Parathyroid adenoma (tissue), 2 donors: ENCODE results near the gene TBC1D22A.

ENCODE experiments used
- H2AFZ ChIP-seq: fragments of 300-600 bp; sonication (generic); one replicate; pipeline ENCODE4 v1.7.0; 2017; ENCODE audit warnings: antibody characterized with exemption, mild to moderate bottlenecking
- H3K27ac ChIP-seq: fragments of 300-600 bp; sonication (generic); one replicate; pipeline ENCODE4 v1.7.0; 2017
- H3K27me3 ChIP-seq: fragments of 300-600 bp; sonication (generic); one replicate; pipeline ENCODE4 v1.7.0; 2017; ENCODE audit warnings: low read length; ENCODE audit not compliant: control insufficient read depth, insufficient read depth
- H3K36me3 ChIP-seq: fragments of 300-600 bp; sonication (generic); one replicate; pipeline ENCODE4 v1.7.0; 2017; ENCODE audit warnings: low read length; ENCODE audit not compliant: control insufficient read depth, insufficient read depth
- H3K4me1 ChIP-seq: fragments of 300-600 bp; sonication (generic); one replicate; pipeline ENCODE4 v1.7.0; 2017; ENCODE audit warnings: control low read depth
- H3K4me2 ChIP-seq: fragments of 300-600 bp; sonication (generic); one replicate; pipeline ENCODE4 v1.7.0; 2017; ENCODE audit warnings: low read length
- H3K4me3 ChIP-seq: fragments of 300-600 bp; sonication (generic); one replicate; pipeline ENCODE4 v1.7.0; 2017; ENCODE audit warnings: low read depth, low read length
- H3K79me2 ChIP-seq: fragments of 300-600 bp; sonication (generic); one replicate; pipeline ENCODE4 v1.7.0; 2017; ENCODE audit warnings: control low read depth
- H3K9ac ChIP-seq: fragments of 300-600 bp; sonication (generic); one replicate; pipeline ENCODE4 v1.7.0; 2017; ENCODE audit warnings: mild to moderate bottlenecking
- H3K9me3 ChIP-seq: fragments of 300-600 bp; sonication (generic); one replicate; pipeline ENCODE4 v1.7.0; 2017; ENCODE audit warnings: low read length; ENCODE audit not compliant: control insufficient read depth
- TF ChIP-seq, protein P1 (sequence below): fragments of 300-600 bp; sonication (generic); IDR thresholded peaks from one replicate; pipeline ENCODE4 v1.7.0; 2017; ENCODE audit warnings: antibody characterized with exemption, mild to moderate bottlenecking
- donor health status: primary hyperparathyroidism.

Gene TBC1D22A

DNA sequence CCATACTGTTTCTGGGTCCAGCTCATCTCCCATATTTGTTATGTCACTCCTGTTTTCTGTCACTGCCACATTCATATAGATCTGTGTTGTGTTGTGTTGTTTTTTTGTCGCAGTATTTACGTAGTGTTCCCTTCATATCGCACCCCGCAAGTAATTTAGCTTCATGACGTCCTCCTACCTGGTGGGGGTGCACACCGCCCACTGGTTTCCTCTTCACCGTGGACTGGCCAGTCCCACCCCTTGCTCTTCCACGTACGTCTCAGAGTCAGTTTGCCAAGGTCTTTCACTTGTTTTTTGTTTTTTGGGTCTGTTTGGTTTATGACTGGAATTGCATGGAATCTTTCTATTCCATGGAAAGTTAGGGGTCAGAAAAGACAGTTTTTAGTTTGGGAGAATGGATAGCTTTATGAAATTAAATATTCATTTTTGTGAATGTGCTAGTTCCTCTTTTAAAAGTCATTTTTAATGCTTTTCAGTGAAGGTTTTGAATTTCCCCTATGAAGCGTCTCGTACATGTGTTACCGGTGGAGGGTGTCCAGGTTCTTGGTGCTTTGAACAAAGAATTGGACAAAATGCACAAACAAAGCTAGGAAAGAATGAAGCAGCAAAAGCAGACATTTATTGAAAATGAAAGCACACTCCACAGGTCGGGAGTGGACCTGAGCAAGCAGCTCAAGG, 134.3 kb downstream of the TBC1D22A start:
- H3K79me2 ChIP-seq, result no peaks in the 10 kb centered on the region
- H3K4me2 ChIP-seq, result no peak overlapping the region
- no peaks in the 10 kb centered on the region for H3K9me3 ChIP-seq
- TF ChIP-seq, protein P1, sequence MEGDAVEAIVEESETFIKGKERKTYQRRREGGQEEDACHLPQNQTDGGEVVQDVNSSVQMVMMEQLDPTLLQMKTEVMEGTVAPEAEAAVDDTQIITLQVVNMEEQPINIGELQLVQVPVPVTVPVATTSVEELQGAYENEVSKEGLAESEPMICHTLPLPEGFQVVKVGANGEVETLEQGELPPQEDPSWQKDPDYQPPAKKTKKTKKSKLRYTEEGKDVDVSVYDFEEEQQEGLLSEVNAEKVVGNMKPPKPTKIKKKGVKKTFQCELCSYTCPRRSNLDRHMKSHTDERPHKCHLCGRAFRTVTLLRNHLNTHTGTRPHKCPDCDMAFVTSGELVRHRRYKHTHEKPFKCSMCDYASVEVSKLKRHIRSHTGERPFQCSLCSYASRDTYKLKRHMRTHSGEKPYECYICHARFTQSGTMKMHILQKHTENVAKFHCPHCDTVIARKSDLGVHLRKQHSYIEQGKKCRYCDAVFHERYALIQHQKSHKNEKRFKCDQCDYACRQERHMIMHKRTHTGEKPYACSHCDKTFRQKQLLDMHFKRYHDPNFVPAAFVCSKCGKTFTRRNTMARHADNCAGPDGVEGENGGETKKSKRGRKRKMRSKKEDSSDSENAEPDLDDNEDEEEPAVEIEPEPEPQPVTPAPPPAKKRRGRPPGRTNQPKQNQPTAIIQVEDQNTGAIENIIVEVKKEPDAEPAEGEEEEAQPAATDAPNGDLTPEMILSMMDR, result no peak
- H3K27me3 ChIP-seq, result no peaks in the 10 kb centered on the region
- no peak overlapping the region for H2AFZ ChIP-seq
- no peak overlapping the region for H3K4me3 ChIP-seq
- H3K27ac ChIP-seq, result no peak overlapping the region
- no peaks in the 10 kb centered on the region for H3K4me1 ChIP-seq
- no peak overlapping the region for H3K9ac ChIP-seq
- H3K36me3 ChIP-seq, result no peaks in the 10 kb centered on the region

DNA sequence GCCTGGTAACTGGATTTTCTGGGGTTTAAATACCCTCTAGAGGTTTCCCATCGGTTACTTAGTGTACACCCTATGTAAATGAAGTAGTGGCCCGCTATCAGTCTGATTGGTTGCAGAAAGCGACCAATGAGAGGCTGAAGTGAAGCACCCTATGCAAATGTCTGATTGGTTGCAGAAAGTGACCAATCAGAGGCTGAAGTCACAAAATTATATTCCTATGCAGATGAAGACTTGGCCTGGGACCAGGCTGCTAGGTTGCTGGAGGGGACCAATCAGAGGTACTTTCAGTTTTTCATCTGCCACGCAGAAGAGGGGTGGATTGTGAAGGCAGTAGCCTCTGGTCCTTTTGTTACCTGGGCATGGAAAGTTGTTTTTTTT, 134.8 kb downstream of the TBC1D22A start:
- Histone ChIP-seq H2AFZ (no peak overlapping the region), H3K9me3 (no peaks in the 10 kb centered on the region), H3K27me3 (no peaks in the 10 kb centered on the region), H3K27ac (no peak overlapping the region), H3K4me3 (no peak overlapping the region), H3K79me2 (no peaks in the 10 kb centered on the region), H3K4me1 (no peaks in the 10 kb centered on the region), H3K9ac (no peak overlapping the region), H3K4me2 (no peak overlapping the region), H3K36me3 (no peaks in the 10 kb centered on the region)
- TF ChIP-seq, protein P1, result no peak

DNA sequence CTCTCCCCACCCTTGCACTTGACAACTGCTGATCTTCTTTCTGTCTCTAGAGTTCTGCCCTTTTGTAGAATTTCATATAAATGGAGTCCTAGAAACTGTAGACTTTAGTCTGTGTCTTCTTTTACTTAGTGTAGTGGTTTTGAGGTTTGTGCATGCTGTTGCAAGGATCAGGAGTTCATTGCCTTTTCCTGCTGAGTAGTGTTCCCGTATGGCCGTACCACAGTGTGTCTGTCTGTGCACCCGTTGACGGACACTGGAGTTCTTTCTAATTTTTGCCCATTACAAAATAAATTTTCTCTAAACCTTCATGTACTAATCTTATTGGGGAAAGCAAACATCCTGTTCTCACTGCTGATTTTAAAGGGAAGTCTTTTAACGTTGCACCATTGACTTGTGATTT, 138.1 kb downstream of the TBC1D22A start:
- Histone ChIP-seq H3K9ac (no peak overlapping the region), H3K36me3 (no peaks in the 10 kb centered on the region)
- TF ChIP-seq, protein P1, result no peak

DNA sequence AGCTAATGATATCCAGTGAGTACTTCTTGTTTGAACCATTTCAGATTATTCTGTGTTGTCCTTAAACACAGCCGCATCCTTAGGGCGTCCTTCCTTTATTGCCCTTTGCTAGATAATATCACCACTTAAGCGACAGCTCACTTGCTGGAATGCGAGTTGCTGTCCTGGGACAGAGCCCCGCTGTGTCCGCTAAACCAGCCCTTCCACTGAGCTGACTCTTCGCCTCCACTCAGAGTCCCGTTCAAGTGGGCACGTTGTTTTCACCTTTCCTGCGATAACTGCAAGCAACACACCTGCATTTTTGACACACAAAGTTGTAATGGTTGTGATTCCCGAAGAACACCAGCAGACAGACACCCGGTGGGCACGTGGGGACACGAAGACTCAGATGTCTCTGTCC, 140.0 kb downstream of the TBC1D22A start:
- Histone ChIP-seq H3K36me3 (no peaks in the 10 kb centered on the region), H3K4me2 (no peak overlapping the region), H3K27me3 (no peaks in the 10 kb centered on the region), H3K4me1 (no peaks in the 10 kb centered on the region), H3K79me2 (no peaks in the 10 kb centered on the region), H3K27ac (no peak overlapping the region), H3K4me3 (no peak overlapping the region), H3K9me3 (no peaks in the 10 kb centered on the region), H3K9ac (no peak overlapping the region), H2AFZ (no peak overlapping the region)
- TF ChIP-seq, protein P1, result no peak

More for the DNA sequence above, 138.1 kb downstream of the TBC1D22A start:
- H3K4me3 ChIP-seq, result no peak overlapping the region
- no peaks in the 10 kb centered on the region for H3K27me3 ChIP-seq
- H3K27ac ChIP-seq, result no peak overlapping the region
- H3K4me1 ChIP-seq, result no peaks in the 10 kb centered on the region
- no peaks in the 10 kb centered on the region for H3K9me3 ChIP-seq
- H3K4me2 ChIP-seq, result no peak overlapping the region
- no peaks in the 10 kb centered on the region for H3K79me2 ChIP-seq
- H2AFZ ChIP-seq, result no peak overlapping the region
